NCI-H1694 (cell line): Measurements from ENCODE around the gene MTRR.
"Not testable (repeated sequence)": the region's sequence is repeated elsewhere in the genome, so short reads cannot be mapped to it uniquely, and the experiment has no call there.

Experiments
- DNase-seq: peaks from one replicate; lab custom pipeline; 2025; lab: John Stamatoyannopoulos, UW

Gene MTRR

GRCh38 chr5:7897014-7897600, 28.2 kb downstream of the MTRR start:
- DNase-seq: peak; percentile 41

GRCh38 chr5:7902201-7902600, 33.3 kb downstream of the MTRR start:
- no peak for DNase-seq

GRCh38 chr5:7902666-7903625, 34.0 kb downstream of the MTRR start:
- no peak for DNase-seq

GRCh38 chr5:7904170-7904569, 35.2 kb downstream of the MTRR start:
- no peak for DNase-seq

GRCh38 chr5:7907612-7908011, 38.7 kb downstream of the MTRR start:
- no peak for DNase-seq

GRCh38 chr5:7908317-7908716, 39.4 kb downstream of the MTRR start:
- DNase-seq: no peak

- DNase-seq: peak; percentile 47
Measured at GRCh38 chr5:7910738-7911428, 41.9 kb downstream of the MTRR start.

- not testable (repeated sequence) for DNase-seq
Measured at GRCh38 chr5:7911429-7911771, 42.5 kb downstream of the MTRR start.

- no peak for DNase-seq
Measured at GRCh38 chr5:7916171-7916804, 47.3 kb downstream of the MTRR start.

- no peak for DNase-seq
Measured at GRCh38 chr5:7917130-7918123, 48.5 kb downstream of the MTRR start.

GRCh38 chr5:7925961-7926695, 57.2 kb downstream of the MTRR start:
- DNase-seq: no peak

GRCh38 chr5:7926720-7927119, 57.8 kb downstream of the MTRR start:
- no peak for DNase-seq

GRCh38 chr5:7927466-7928375, 58.8 kb downstream of the MTRR start:
- peak; percentile 69 for DNase-seq

GRCh38 chr5:7930011-7930410, 61.1 kb downstream of the MTRR start:
- DNase-seq: no peak

- no peak for DNase-seq
Measured at GRCh38 chr5:7941692-7942091, 72.7 kb downstream of the MTRR start.

- no peak for DNase-seq
Measured at GRCh38 chr5:7947301-7947700, 78.4 kb downstream of the MTRR start.
